Stimulated activated CD8-positive, alpha-beta memory T cell treated with anti-CD3 and anti-CD28 coated beads, Interleukin-7, amount 100 ng/mL, for 48 hours (primary cell): ENCODE results near the gene SNX3.
"Not testable (repeated sequence)": the region's sequence is repeated elsewhere in the genome, so short reads cannot be mapped to it uniquely, and the experiment has no call there.

ENCODE experiments used
- DNase-seq, 2 donors: peaks; one replicate each; pipeline ENCODE4 v3.0.0-alpha.2; 2020; ENCODE audit warnings: low read depth in 1 of 2; ENCODE audit errors: extremely low read depth in 1 of 2

SNX3 gene

DNA sequence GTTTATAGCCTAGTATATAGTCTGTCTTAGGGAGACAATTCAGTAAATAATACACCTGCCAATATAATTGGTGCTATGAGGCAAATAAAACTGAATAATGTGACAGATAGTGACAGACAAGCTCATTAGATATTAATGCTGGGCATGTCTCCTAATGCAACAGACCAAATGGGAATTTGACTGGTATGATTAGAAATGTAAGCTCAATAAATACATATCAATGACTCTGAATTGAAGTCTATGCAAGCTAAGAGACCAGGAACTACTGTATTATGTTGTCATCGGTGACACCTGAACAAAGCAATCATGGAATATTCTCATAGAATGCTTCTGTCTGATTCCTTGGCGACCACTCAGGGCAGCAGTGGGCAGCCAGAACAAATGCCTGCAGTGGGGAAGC is 2.5 kb upstream of the SNX3 start:
- DNase-seq, result no peak

DNA sequence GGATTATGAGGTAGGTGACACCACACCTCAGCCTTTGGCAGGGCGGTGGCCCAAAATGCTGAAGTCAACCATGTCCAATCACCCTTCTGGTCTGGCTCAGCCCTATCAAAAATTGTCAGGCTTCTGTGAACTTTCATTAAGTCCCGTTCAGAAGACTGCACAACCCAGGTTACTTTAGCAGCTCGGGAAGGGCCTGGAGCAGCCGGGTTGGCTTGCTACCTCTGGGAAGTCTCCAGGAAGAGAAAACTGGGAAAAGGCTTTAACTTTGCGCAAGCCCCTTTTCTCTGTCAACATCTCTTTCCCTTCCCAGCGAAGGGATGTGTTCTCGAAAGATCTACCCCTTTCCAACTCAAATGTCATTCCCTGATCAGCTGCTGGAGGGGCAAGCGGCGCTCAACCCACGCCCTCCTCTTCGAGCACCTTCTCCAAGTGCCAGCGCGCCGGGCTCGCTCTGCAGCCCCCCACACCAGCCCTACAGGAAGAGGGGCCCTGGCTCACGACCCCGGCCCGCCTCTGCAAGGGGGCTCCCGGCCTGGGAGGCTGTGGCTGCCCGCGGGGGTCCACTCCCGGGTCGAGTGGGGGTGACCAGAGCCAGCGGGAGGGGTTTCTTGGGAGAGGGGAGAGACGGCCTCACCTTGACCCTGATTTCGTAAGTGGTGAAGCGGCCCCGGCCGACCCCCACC is 573 bp downstream of the SNX3 start:
- DNase-seq, result no peak

GRCh38 chr6:108254433-108255410 is 6.1 kb downstream of the SNX3 start:
- no peak for DNase-seq

DNA sequence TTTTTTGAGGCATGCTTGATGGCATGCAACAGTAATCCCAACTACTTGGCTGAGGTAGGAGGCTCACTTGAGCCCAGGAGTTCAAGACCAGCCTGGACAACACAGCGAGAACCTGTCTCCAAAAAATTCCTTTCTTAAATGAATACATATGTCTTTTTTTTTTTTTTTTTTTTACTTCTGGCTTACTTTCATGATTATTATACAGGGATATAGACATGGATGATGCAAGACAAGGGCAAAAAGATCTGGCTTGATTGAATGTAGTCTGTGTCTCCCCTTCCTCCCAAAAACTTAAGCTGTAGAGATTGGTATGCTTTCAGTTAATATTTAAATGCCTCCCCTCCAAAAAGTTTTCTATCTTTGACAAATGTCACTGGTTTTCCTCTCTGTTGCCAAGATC is 7.6 kb downstream of the SNX3 start:
- no peak for DNase-seq

- no peak for DNase-seq
Observed at GRCh38 chr6:108252055-108252454, 8.8 kb downstream of the SNX3 start.

GRCh38 chr6:108251252-108251651 is 9.6 kb downstream of the SNX3 start:
- DNase-seq, result no peak

- DNase-seq, result no peak
Observed at GRCh38 chr6:108250240-108250866, 10.5 kb downstream of the SNX3 start.

GRCh38 chr6:108247965-108248536 is 12.8 kb downstream of the SNX3 start:
- no peak for DNase-seq

GRCh38 chr6:108245095-108245494 is 15.7 kb downstream of the SNX3 start:
- not testable (repeated sequence) for DNase-seq

DNA sequence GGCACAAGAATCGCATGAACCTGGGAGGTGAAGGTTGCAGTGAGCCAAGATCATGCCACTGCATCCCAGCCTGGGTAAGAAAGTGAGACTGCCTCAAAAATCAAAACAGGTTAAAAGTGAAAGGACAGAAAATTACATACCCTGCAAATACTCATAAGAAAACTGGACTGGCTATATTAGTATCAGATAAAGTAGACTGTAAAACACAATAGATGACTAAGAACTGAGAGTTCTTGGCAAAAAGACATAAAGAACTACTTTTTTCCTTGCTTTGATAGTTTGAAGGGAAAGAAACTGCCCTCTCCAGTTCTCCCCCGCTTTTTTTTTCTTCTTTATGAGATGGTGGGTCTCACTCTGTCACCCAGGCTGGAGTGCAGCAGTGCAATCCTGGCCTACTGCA is 17.0 kb downstream of the SNX3 start:
- no peak for DNase-seq

DNA sequence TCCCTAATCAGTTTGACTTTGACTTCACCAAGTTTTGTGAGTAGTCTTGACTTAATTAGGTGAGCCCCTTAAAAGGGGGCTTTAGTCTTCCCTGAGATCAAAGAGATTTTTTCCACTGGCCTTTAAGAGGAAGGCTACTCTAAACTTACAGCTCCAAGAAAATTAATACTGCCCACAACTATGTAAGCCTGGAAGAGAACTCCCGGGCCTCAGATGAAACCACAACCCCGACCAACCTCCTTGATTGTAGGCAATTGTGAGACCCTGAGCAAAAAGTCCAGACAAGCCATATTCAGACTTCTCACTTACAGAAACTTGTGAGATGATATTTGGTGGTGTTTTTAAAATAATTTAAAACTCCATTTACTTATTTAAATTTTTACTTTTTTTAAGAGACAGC is 18.1 kb downstream of the SNX3 start:
- no peak for DNase-seq

DNA sequence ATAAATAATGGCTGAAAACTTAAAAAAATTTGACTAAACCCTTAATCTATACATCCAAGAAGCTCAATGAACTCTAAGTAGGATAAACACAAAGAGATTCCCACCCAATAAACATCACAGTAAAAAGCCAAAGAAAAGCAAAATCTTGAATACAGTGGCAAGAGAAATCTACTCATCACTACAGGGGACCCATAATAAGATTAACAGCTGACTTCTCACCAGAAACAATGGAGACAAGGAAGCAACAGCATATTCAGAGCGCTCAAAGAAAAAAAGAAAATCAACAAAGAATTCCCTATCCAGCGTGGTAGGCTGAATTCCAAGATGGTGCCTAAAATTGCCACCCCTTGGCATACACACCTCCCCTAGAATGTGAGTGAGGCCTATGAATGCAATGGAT is 18.6 kb downstream of the SNX3 start:
- DNase-seq, result no peak

- DNase-seq, result no peak
Observed at GRCh38 chr6:108238322-108238721, 22.5 kb downstream of the SNX3 start.

GRCh38 chr6:108236791-108237190 is 24.0 kb downstream of the SNX3 start:
- DNase-seq, result no peak

DNA sequence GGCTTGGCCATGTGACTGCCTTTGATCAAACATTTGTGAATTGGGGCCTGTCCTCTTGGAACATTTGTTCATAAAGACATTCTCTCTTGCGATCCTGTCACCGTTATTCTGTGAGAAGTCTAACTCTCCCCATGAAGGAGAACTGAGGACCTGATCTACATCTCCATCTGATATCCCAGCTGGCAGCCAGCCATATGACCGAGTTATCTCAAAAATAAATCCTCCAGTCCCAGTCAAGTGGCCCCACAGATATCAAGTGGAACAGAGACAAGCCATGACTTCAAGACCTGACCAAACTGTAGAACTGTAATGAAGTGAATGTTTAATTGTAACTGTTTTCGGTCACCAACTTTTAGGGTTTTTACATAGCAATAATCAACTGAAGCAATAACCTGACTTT is 25.7 kb downstream of the SNX3 start:
- DNase-seq, result no peak

DNA sequence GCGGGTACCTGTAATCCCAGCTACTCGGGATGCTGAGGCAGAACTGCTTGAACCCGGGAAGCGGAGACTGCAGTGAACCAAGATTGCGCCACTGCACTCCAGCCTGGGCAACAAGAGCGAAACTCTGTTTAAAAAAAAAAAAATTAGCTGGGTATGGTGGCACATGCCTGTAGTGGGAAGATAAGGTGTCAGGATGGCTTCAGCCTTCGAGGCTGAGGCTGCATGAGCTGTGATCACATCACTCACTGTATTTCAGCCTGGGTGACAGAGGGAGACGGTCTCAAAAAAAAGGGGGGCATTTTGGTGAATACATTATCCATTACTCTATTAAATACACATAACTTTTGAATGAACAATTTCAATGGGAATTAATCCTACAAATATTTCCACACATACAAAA is 32.4 kb downstream of the SNX3 start:
- no peak for DNase-seq

DNA sequence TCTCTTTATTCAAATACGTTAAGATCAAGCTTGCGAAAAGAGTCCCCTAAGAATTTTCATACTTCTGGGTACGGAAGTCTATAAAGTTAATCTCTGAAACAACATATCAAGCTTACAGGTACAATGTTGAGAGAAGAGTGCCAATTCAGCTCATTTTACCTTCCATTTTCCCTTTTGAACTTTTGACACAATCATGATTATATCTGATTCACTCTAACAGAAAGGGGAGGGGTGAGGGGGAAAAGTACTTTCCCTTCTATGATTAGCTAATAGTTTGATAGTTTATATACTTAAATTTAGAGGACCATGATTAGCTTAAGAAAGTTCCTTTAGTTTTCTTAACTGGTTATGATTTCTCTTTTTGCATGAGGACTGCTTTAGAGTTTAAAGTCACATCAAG is 33.5 kb downstream of the SNX3 start:
- DNase-seq, result no peak

DNA sequence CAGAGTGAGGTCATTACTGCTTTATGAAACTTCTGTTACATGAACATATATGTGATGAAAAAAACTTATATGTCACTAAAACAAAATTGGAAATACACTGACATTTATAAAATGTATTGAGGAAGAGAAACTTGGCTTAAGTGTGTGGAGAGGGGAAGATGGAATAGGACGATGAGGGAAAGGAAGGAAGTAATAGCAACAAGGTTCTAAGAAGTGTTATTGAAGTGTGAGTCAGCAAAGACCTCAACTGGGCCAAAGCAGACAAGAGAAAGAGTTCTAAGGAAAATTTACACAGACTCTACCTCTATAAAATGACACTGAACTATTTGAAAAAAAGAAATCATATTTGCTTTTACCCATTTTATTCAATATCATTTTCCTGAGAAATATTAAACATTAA is 38.3 kb downstream of the SNX3 start:
- DNase-seq, result no peak

DNA sequence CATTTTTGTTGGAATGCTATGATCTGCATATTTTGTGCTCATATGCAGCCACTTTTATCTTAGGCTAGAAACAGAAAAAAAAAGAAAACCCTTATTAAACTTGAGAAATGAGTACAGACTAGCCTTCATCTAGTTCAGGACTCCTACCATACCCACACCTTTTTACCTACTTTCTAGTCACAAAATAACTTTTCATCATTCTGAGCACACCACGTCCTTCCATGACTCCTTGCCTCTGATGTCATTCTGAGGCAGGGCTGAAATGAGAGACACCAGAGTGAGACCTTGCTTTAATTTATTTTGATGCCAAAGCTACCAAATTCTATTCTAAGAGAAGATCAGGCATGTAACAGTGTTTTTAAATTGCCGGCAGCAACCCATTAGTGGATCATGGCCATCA is 38.8 kb downstream of the SNX3 start:
- no peak for DNase-seq

DNA sequence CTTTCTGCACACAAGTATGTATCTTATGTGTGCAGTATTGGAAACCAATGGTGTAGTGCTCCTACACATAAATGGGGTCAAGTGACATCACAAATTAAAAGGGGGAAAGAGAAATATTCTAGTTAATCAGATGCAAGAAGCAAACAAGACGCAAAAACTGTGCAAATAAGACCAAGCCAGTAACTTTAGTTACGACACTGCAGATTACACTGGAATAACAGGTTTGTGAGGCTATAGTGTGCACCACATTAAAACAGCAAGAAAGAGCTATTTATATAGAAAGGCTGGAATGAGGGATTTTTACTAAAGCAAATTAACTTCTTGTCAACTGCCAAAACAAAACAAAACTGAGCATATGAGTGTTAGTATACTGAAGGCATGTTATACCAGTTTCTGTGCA is 49.2 kb downstream of the SNX3 start:
- DNase-seq, result no peak

DNA sequence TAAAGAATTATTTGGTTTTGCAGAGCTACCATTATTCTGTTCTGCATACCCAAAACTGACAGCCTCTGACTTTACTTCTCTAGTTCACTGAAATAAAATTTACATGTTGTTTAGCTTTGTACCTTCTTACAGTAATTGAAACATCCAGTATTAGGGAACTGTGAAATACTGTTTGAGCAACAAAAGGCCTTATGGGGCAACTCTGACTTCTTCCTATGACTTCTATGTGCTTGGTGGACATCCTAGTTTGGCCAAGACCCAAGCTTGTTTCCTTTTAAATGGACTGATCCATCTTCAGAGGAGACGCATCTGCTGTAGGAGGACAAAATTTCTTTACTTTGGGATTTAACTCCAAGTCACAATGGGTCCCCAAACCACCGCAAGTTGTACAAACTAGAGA is 50.3 kb downstream of the SNX3 start:
- DNase-seq, result no peak
